GM19099 (cell line): ENCODE data around the gene CIAO3.
A peak's percentile ranks its signal among the peaks of the same experiment; 100 is the strongest.

Source experiments
- POLR2A ChIP-seq: IDR thresholded peaks from 3 replicates; pipeline ENCODE4 v1.6.1; 2011; ENCODE audit warnings: low read depth; ENCODE audit not compliant: insufficient read length; ENCODE audit errors: extremely low read depth

CIAO3 gene

GRCh38 chr16:693364-693763, 47.4 kb downstream of the CIAO3 start:
- TF ChIP-seq POLR2A, result no peak

- TF ChIP-seq POLR2A, result no peak
Measured at GRCh38 chr16:692356-693108, 48.3 kb downstream of the CIAO3 start.

DNA sequence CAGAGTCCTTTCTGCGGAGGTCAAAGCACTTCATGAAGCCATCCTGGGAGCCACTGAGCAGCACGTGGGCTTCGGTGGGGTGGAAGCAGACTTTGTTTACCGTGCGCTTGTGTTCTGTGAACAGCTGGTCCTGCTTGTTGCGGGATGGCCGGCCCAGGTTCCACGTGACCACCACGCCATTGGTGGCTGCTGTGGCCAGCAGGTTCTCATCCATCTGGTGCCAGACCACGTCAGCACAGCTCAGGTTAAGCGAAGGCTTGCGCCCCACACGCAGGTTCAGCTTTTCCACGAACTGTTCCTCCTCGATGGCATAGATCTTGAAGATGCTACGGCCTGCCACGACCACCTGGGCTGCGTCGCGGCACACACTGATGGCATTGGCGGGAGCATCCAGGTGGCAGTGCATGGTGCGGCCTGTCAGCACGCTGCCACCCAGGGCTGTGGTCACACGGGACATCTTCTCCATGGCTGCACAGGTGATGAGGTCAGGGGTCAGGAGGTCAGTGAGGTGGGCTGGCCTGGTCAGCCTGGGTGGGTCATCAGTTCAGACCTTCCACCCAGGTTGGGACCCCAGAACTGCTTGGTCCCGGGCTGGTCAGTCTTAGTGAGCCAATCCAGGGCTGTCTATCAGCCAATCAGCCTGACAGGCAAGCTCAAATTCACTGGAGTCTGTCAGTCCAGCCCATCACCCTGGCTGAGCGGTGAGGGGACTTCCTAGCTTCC, 51.5 kb downstream of the CIAO3 start:
- TF ChIP-seq POLR2A, result no peak

- no peak for TF ChIP-seq POLR2A
Measured at GRCh38 chr16:687499-687898, 53.3 kb downstream of the CIAO3 start.

DNA sequence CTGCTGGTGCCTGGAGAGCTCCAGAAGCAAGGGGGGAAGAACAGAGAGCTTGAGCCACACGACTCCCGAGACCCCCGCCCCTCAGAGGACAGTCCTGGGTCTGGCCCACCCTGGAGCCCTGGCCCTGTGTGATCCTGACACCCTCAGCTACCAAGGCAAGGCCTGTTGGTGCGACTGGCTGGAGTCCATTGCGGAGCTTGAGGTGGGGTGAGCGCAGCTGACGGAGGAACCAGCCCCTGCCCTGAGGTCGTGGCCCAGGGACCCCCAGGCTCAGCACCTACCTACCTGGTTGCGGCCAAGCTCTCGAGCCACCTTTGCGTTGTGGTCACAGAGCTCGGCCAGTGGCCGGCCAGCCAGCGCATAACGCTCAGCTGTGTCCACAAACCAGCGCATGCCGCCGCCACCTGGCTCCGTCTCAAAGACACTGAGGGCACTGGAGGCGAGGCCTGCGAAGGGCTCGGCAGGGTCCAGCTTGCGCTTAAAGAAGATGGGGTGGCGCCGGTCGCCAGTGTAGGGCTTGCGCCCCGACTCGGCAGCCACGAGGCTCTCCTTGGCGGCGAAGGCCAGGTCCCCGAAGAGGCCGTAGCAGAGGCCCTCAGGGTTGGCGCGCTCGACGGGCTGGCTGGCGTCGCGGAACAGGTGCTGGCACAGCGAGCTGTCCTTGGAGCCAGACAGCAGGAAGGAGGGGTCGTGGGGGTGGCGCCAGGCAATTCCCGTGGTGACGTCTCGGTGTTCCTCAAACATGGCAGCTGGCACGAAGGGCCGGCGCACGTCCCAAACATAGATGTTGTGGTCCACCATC, 54.1 kb downstream of the CIAO3 start:
- no peak for TF ChIP-seq POLR2A

DNA sequence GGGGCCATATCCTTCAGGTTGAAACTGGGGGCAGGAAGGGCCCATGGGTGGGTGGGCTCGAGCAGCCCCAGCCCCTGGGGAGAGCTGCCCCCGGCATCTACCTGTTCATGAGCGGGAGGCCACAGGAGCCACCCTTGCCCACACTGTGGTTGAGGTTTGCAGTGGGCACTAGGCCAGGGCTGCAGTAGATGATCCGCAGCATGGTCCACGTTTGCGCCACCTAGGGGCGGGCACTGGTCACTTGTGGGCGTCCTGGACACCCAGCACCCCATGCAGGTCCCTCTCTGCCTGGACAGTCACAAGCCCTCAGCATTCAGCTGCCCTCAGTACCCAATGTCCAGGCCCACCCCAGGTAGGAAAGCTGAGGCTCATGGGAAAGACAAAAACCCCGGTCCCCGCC, 54.8 kb downstream of the CIAO3 start:
- TF ChIP-seq POLR2A, result no peak

DNA sequence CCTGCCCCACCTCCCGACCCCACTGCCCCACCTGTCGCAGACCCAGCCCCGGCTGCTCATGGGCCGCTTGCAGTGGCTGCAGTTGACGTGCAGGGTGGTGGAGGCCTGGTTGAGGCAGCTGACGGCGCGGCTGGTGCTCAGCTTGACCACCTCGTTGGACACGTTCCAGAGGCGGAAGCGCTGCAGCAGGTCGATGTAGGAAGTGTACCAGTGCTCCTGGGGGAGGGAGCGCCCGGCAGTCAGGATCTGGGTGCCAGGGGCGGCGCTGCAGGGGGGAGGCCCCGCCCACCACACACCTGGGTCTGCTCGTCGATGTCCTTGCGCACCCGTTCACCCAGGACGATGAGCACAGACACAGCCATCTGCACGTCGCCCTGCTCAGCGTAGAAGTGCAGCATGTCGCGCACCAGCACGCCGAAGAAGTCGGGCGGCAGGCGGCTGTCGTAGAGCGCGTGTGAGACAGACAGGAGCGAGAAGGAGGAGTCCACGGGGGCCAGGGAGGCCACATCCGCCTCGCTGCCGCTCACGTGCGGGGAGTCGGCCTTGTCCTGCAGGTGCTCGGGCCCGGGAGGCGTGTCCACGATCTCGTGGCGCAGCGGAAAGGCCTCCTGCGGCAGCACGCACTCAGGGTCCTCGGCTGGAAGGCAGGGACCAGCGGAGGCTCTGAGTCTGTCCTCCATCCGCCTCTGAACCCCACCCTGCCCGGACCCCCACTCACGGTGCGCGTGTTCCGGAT, 55.7 kb downstream of the CIAO3 start:
- no peak for TF ChIP-seq POLR2A

GRCh38 chr16:684071-684794, 56.6 kb downstream of the CIAO3 start, which contains the start of gene JMJD8:
JMJD8 (minus strand) TSS chr16:684334; CDS start chr16:684319, 15 bp downstream.
- peak; percentile 96 for TF ChIP-seq POLR2A

GRCh38 chr16:683396-684070, 57.3 kb downstream of the CIAO3 start:
- no peak for TF ChIP-seq POLR2A

GRCh38 chr16:682493-683395, 58.1 kb downstream of the CIAO3 start:
- TF ChIP-seq POLR2A, result no peak

DNA sequence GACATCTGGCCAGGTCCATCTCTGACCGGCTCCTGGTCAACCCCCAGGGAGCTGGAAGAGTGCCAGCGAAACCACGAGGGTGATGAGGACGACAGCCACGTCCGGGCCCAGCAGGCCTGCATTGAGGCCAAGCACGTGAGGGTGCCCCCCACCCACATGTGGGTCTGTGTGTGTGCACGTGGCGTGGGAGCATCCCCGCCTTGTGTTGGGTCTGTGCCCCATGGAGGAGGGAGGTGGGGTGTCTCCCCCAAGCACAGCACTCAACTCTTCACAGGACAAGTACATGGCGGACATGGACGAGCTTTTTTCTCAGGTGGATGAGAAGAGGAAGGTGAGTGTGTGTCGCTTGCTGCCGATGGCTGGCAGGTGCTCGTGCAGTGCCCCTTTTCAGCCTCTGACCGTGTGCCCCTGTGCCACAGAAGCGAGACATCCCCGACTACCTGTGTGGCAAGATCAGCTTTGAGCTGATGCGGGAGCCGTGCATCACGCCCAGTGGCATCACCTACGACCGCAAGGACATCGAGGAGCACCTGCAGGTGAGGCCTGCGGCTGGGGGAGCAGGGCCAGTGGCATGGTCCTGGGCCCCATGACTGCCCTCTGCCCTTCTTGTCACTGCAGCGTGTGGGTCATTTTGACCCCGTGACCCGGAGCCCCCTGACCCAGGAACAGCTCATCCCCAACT, 58.9 kb downstream of the CIAO3 start:
- TF ChIP-seq POLR2A, result no peak
